ENCODE results near the gene DHRS1. TPM values are rescaled to one million over a fixed set of nuclear protein-coding genes. Genes with fewer than 3 reads are reported as not detected.

The DHRS1 gene
- total RNA-seq, 2 experiments from 2014 or later = 11.9 to 13.6 TPM

DNA sequence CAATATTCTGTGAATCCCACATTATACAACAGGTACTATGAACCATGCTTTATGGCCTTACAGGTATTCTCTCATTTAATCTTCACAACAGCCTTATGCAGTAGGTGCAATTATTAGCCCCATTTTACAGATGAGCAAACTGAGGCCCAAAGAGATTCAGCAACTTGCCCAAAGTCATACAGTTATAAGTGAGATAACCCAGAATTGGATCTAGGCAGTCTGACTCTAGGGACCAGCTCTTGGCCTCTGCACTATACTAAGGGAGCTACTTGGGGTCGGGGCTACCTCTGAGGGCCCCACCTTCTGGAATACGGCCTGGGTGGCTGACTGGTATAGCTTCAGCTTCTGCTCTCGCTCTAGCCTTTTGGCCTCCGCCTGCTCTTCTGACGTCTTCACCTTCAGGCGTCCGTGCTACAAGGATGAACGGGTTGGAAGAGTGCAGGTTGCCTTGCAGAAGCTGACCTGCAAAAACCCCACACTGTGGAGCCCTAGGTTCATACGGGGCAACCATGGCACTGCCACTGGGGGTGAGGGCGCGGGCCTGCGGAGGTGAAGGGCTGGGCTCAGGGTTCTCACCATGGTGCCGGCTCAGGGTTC, 28.9 kb downstream of the DHRS1 start:
- Mint-ChIP-seq H3K27me3 (no peaks in the 10 kb centered on the region), H3K27ac (peak overlapping the region; percentile 94), H3K4me3 (peak overlapping the region; percentile 82), H3K4me1 (ENCODE audit: low read depth) (peaks cover 39% of the 10 kb centered on the region), H3K9me3 (no peaks in the 10 kb centered on the region), H3K36me3 (ENCODE audit: low read depth) (peaks cover 21% of the 10 kb centered on the region)
- intact Hi-C loops (cut with micrococcal nuclease) = loop anchor here (2.0 kb wide), 1 partner anchor 24 kb away; no protein-coding TSS in a partner anchor
- CTCF ChIA-PET = interaction anchor here (0.7 to 5.4 kb wide), 19 partner anchors 8 to 166 kb away, joined by 3 to 66 read pairs (median 7); partner anchors contain the start of genes CIDEB, DHRS1, LTB4R and LTB4R2
- POLR2A ChIA-PET = interaction anchor here (0.6 to 4.7 kb wide), 22 partner anchors 9 to 146 kb away, joined by 3 to 21 read pairs (median 4); partner anchors contain the start of genes CIDEB, LTB4R, LTB4R2 and PSME2
- ATAC-seq (no peak), DNase-seq (no peak)
- TF ChIP-seq CTCF (IDR thresholded peaks at IDR 0.05) = no peak

GRCh38 chr14:24269910-24270536, 29.6 kb downstream of the DHRS1 start:
- H3K36me3 Mint-ChIP-seq (ENCODE audit: low read depth) = peaks cover 21% of the 10 kb centered on the region
- peaks cover 37% of the 10 kb centered on the region for H3K4me1 Mint-ChIP-seq (ENCODE audit: low read depth)
- intact Hi-C loops (cut with micrococcal nuclease) = loop anchor here (2.0 kb wide), 1 partner anchor 23 kb away; no protein-coding TSS in a partner anchor
- no peak for ATAC-seq
- no peak for TF ChIP-seq CTCF (IDR thresholded peaks at IDR 0.05)
- H3K27ac Mint-ChIP-seq = no peak overlapping the region
- ChIA-PET CTCF (interaction anchor here (1.1 to 5.4 kb wide), 10 partner anchors 10 to 38 kb away, joined by 3 to 66 read pairs (median 10); partner anchors contain the start of genes CIDEB, DHRS1, NOP9 and TINF2), POLR2A (interaction anchor here (0.7 to 4.7 kb wide), 17 partner anchors 8 to 123 kb away, joined by 3 to 21 read pairs (median 4); partner anchors contain the start of genes LTB4R, PSME2, RNF31 and TINF2)
- peak overlapping the region; percentile 82 for H3K4me3 Mint-ChIP-seq
- H3K27me3 Mint-ChIP-seq = no peaks in the 10 kb centered on the region
- DNase-seq = no peak
- no peaks in the 10 kb centered on the region for H3K9me3 Mint-ChIP-seq

- POLR2A ChIA-PET = interaction anchor here (0.7 to 4.7 kb wide), 7 partner anchors 8 to 42 kb away, joined by 3 to 21 read pairs (median 5); partner anchors contain the start of genes LTB4R and TINF2
- Mint-ChIP-seq H3K4me1 (ENCODE audit: low read depth) (peaks cover 36% of the 10 kb centered on the region), H3K9me3 (no peaks in the 10 kb centered on the region)
These were observed 30.2 kb downstream of the DHRS1 start for GRCh38 chr14:24269368-24269767.

DNA sequence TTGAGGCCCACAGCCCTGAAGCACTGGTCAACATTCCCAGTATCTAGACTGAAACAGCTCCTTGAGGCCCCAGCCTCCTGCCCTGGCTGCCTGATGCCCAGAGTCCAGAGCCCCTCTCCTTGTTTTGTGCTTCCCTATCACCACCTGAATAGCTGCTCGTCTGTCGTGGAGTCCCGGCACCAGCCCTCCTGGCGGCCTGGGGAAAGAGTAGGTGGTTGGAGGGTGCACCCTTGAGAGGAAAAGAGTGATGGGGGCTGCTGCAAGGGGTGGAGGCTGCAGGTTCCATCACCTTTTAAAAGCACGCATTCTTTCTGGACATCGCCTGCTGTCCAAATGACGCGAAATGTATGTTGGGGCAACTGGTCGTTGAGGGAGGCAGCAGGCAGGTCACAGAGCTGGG, 31.4 kb downstream of the DHRS1 start:
- no peak for TF ChIP-seq CTCF (IDR thresholded peaks at IDR 0.05)
- intact Hi-C loops (cut with micrococcal nuclease) = no loop called here
- ATAC-seq (no peak), DNase-seq (no peak)
- Mint-ChIP-seq H3K9me3 (no peaks in the 10 kb centered on the region), H3K27ac (no peak overlapping the region), H3K4me3 (no peak overlapping the region), H3K27me3 (no peaks in the 10 kb centered on the region), H3K36me3 (ENCODE audit: low read depth) (peaks cover 21% of the 10 kb centered on the region), H3K4me1 (ENCODE audit: low read depth) (peaks cover 24% of the 10 kb centered on the region)
- ChIA-PET POLR2A (interaction anchor here (1.3 to 4.7 kb wide), 3 partner anchors 12 to 55 kb away, joined by 3 to 21 read pairs (median 3); partner anchors contain the start of gene CHMP4A), CTCF (interaction anchor here (5.4 kb wide), 2 partner anchors 26 to 30 kb away, joined by 46 to 66 read pairs; partner anchors contain the start of genes DHRS1, NOP9 and TINF2)

More at GRCh38 chr14:24269368-24269767, 30.2 kb downstream of the DHRS1 start:
- intact Hi-C loops (cut with micrococcal nuclease) = no loop called here
- TF ChIP-seq CTCF (IDR thresholded peaks at IDR 0.05) = no peak
- CTCF ChIA-PET = interaction anchor here (1.7 to 5.4 kb wide), 6 partner anchors 11 to 38 kb away, joined by 7 to 66 read pairs (median 31); partner anchors contain the start of genes CIDEB, DHRS1, NOP9 and TINF2
- DNase-seq (no peak), ATAC-seq (no peak)
- Mint-ChIP-seq H3K36me3 (ENCODE audit: low read depth) (peaks cover 21% of the 10 kb centered on the region), H3K4me3 (no peak overlapping the region), H3K27ac (no peak overlapping the region), H3K27me3 (no peaks in the 10 kb centered on the region)

Measured in activated CD8-positive, alpha-beta T cell treated with anti-CD3 and anti-CD28 coated beads for 36 hours (primary cell).